Astrocyte of the cerebellum (primary cell): ENCODE results near the gene DMC1.

Experiments used
- DNase-seq: peaks from one replicate; pipeline ENCODE4 v3.0.0-alpha.2; 2011; ENCODE audit warnings: low read depth
- H3K4me3 ChIP-seq: 2 replicates; pipeline ENCODE4 v1.5.1; 2011; ENCODE audit warnings: mild to moderate bottlenecking, low read depth, low read length, moderate library complexity
- in situ Hi-C: cut with HindIII; loops from 2 replicates; pipeline ENCODE4 v1.10.0; 2017; ENCODE audit warnings: low sequenced_read_pairs
- TF ChIP-seq, protein P1 (sequence below): IDR thresholded peaks from 2 replicates; pipeline ENCODE4 v1.5.1; 2012; ENCODE audit warnings: low read length, low read depth, moderate library complexity, mild to moderate bottlenecking; ENCODE audit errors: missing control alignments

DMC1 gene

DNA sequence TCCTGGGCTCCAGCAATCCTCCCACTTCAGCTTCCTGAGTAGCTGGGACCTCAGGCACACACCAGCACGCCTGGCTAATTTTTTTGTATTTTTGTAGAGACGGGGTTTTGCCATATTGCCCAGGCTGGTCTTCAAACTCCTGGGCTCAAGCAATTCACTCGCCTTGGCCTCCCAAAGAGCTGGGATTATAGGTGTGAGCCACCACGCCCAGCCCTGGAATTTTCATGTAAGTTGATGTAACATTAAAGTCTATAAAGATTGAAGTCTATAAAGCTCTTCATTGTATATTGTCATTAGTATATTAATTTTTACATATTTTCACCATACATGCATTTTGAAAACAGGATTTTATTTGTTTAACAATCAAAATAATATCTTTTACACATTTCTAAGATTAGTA lies 51.4 kb downstream of the DMC1 start:
- no peak overlapping the region for H3K4me3 ChIP-seq

DNA sequence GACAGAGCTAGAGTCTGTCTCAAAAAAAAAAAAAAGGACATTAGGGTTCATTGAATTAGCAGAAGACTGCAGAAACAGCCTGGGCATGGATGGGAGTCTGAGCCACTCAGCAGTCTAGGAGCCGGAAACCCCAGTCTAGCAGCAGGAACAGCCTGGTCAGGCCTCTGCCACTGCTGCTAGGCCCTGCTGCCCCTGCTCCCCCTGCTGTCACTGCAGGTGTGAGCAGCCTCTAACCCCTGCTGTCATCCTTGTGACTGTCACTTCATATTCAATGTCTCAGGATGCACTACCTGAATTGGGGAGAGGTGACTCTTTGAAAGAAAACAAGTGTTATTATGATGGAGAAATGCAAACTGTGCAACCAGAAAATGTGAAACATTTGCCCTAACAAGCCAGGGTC lies 56.9 kb downstream of the DMC1 start:
- TF ChIP-seq, protein P1, sequence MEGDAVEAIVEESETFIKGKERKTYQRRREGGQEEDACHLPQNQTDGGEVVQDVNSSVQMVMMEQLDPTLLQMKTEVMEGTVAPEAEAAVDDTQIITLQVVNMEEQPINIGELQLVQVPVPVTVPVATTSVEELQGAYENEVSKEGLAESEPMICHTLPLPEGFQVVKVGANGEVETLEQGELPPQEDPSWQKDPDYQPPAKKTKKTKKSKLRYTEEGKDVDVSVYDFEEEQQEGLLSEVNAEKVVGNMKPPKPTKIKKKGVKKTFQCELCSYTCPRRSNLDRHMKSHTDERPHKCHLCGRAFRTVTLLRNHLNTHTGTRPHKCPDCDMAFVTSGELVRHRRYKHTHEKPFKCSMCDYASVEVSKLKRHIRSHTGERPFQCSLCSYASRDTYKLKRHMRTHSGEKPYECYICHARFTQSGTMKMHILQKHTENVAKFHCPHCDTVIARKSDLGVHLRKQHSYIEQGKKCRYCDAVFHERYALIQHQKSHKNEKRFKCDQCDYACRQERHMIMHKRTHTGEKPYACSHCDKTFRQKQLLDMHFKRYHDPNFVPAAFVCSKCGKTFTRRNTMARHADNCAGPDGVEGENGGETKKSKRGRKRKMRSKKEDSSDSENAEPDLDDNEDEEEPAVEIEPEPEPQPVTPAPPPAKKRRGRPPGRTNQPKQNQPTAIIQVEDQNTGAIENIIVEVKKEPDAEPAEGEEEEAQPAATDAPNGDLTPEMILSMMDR: no peak
- no peak overlapping the region for H3K4me3 ChIP-seq
- in situ Hi-C loops: no loop called here
- no peak for DNase-seq

More for the DNA sequence above, 51.4 kb downstream of the DMC1 start:
- in situ Hi-C loops: no loop called here
- TF ChIP-seq, protein P1: no peak
- DNase-seq: no peak

DNA sequence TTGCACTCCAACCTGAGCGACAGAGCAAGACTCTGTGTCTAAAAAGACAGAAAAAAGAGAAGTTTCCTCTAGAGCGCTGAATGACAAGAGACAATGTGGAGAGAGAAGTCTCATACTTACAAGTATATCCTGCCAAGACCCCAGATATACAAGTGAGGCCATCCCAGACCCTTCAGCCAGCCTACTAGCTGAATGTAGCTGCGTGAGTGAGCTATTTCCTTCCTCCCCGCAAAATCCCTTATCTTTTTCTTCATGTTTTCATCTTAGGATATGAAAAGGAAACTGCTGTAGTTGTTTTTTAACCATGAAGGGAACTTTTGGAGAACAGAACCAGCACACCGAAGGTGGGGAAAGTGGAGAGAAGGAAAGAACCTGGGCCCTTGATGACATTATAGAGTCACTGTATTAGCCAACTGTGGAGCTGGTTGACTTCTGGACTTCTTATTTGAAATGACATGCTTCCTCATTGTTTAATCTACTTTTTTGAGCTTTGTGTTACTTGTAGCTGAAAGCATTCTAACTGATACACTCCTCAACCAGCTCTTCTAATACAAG lies 59.5 kb downstream of the DMC1 start:
- in situ Hi-C loops: no loop called here
- TF ChIP-seq, protein P1: no peak
- DNase-seq: no peak
- H3K4me3 ChIP-seq: no peak overlapping the region

DNA sequence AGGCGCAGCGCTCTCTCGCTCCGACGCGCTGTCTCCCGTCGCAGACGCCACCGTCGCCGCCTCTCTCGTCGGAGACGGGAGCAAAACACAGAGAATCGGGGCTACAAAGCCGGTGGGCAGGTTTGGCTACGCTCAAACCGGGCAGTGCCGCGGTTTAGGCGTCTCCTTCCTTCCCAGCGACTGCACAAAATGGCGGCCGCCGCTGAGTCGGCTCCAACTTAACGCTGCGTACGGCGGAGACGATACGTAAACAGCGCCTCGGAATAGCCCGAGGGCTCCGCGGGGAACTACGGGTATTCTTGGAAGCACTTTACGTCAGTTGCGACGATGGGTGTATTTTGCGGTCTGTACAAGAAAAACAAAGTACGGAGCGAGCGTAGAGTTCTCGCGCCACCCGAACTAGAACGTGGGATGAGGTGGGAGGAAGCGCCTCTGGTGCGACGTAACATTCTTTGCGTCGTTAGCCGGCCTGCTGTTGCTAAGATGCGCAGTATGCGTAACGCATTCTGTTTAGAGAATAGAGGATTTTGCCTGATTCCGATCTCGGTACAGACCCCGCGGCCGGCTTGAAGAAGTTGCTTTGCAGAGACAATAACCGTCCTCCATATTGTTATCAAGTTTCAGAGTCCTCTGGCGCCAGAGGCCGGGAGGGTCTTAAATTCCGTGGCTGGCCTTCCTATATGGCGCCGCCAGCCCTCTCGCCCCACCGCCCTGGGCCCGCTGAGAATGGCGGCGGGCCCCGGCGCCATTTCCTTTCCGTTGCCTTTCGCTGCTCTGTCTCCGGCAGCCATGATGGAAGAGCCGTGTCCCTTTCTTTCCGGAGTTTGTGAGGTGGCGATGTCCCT lies 63.6 kb downstream of the DMC1 start, which contains the start of gene DDX17:
Gene DDX17, minus strand, starts transcription at position 194 of the 845 bp plus-strand sequence.
- DNase-seq: peak; percentile 94
- TF ChIP-seq, protein P1: no peak
- peak within 1 kb of the TSS; percentile 94 for H3K4me3 ChIP-seq
- in situ Hi-C loops: no loop called here

DNA sequence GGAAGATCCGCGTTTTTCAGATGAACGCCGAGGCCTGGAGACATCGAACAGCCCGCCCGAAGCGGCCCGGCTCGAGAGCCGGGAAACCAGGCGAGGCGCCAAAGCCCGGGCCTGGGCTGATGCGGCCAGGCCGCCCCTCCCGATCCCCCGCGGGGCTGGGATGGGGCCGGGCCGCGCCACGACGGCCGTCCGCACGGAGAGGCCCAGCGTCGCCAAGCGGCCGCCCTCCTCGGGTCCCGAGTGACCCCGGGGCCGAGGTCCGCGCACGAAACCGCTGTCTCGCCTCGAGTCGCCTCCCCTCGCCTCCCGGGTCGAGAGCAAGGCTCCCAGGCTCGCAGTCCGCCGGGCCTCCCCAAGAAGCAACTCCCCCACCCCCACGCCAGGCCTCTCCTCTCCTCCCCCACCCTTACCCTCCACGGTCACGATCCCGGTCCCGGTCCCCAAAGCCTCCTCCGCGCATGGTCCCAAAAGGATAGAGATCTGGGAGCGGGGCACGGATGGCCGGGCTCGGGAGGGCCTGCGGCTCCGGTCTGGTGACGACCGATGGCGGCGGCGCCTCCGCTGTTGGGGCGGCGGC lies 64.4 kb downstream of the DMC1 start:
- TF ChIP-seq, protein P1: no peak
- in situ Hi-C loops: no loop called here
- DNase-seq: peak; percentile 29
- H3K4me3 ChIP-seq: peak overlapping the region; percentile 94

DNA sequence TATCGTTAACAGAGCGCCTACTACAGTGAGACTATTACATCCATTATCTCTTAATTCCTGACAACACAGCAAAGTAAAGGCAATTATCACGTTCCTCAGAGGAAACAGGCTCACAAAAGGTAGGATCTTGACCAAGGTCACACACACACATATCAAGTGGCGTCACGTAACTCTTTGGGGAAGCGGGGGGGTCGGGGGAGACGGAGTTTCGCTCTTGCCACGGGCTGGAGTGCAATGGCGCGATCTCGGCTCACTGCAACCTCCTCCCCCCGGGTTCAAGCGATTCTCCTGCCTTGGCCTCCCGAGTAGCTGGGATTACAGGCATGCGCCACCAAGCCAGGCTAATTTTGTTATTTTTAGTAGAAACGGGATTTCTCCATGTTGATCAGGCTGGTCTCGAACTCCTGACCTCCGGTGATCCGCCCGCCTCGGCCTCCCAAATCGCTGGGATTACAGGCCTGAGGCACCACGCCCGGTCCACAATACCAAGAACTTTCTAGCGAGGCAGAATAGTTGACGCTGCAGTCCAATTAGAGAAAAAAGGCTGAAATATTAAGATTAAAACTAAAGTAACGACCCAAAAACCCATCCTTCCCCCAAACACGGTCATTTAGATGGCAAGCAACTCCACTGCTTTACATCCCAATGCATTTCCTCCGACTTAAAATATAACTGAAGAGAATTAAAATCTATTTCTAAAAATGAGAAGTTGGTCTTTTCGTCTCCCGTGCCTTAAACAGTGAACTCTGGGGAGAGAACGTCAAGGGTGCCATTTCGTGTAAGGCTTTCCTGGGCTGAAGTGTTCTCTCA lies 65.0 kb downstream of the DMC1 start:
- DNase-seq: no peak
- TF ChIP-seq, protein P1: no peak
- H3K4me3 ChIP-seq: peak overlapping the region; percentile 94
- in situ Hi-C loops: no loop called here
